ENCODE data around the gene FYN. TPM values are rescaled to one million over a fixed set of nuclear protein-coding genes. Genes with fewer than 3 reads are reported as not detected.

FYN gene
- total RNA-seq, 1 experiment from 2014 or later = 18.5 TPM

DNA sequence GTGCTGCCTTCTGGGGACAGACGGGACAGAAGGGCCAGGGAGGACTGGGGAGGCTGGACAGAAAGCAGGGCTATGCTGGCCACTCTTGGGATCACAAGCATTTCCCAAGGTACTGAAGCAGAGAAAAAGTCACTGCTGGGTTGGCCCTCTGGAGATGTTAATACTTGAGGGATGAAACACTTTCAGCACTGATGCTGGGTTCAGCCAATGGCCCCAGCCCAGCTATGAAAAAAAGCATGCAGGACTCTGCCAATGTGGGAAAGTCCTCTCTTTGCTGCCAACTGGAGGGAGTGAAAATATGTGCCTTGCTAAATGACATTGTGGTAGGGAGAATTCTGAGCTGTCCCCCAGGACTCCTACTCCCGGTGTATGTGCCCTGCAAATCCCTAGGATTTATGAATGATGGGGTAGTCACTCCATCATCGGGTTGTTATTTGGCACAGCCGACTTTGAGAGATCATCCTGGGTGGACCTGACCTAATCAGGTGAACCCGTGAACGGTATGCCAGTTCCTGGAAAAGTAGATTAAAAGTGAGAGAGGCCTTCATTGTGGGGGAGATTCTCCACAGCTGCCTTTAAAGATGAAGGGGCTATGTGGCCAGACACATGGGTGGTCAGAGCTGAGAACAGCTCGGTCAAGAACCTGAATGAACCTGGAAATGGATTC lies 147.7 kb downstream of the FYN start (continued):
- no peak for TF ChIP-seq ZBTB33 (IDR thresholded peaks at IDR 0.05; ENCODE audit: extremely low read depth, insufficient replicate concordance, low read length)
- no peak for TF ChIP-seq ELF1 (IDR thresholded peaks at IDR 0.05; ENCODE audit: borderline replicate concordance, low read depth)

DNA sequence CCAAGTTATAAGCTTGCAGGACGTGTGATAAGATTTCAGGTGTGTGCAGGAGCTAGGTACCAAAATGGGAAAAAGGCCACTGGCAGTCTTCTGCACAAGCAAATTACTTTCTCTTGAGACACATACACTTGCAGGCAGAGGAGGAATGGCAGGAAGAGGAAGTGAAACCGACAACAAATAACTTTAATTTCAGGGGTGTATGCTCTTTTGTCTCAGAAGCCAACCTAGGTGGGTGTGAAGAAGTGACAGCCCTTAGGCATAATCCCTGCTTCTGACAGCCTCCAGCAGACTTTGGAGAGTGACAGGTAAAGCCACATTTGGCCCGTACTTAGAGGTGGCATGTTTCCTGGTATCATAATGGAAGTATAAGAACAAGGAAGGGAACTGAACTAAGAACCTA lies 148.7 kb downstream of the FYN start:
- DNase-seq (ENCODE audit: low read depth, low spot score) (no peak), ATAC-seq (no peak)
- no TSS peak for BruUV-seq (replicated peaks)
- ChIA-PET POLR2A (no interaction called here), RAD21 (ENCODE audit: low non-redundant PET in 1 of 2, low total read pairs in 2 of 2, uncharacterized antibody in 2 of 2, unreplicated experiment in 2 of 2) (no interaction called here), CTCF (no interaction called here)
- intact Hi-C loops (cut with micrococcal nuclease) = no loop called here
- Histone ChIP-seq H3K4me2 (ENCODE audit: low read length) (no peak overlapping the region), H3K9me3 (ENCODE audit: control insufficient read depth in 1 of 2, insufficient read depth in 1 of 2, low read depth in 1 of 2, low read length in 2 of 2) (no peaks in the 10 kb centered on the region), H2AFZ (ENCODE audit: low read depth, low read length, poor library complexity, severe bottlenecking) (no peak overlapping the region), H4K20me1 (ENCODE audit: insufficient read depth) (no peaks in the 10 kb centered on the region), H3K79me2 (ENCODE audit: insufficient read depth, low read length) (no peaks in the 10 kb centered on the region), H3K9me2 (ENCODE audit: insufficient read depth) (no peaks in the 10 kb centered on the region), H3K9ac (ENCODE audit: low read length) (no peak overlapping the region), H3K27me3 (ENCODE audit: insufficient read depth, low read length) (no peaks in the 10 kb centered on the region), H3K4me1 (ENCODE audit: control insufficient read depth in 1 of 2, insufficient read depth in 2 of 2, low read length in 2 of 2) (no peaks in the 10 kb centered on the region), H3K36me3 (ENCODE audit: control insufficient read depth in 1 of 2, insufficient read depth in 2 of 2, low read length in 2 of 2) (no peaks in the 10 kb centered on the region), H3K4me3 (replicated peaks in 1 of 2; ENCODE audit: low read depth in 1 of 2, low read length in 2 of 2) (no peak overlapping the region), H3K27ac (ENCODE audit: low read depth, low read length) (no peak overlapping the region)
- TF ChIP-seq CTCF (IDR thresholded peaks at IDR 0.05 in 2 of 3, conservative IDR thresholded peaks at IDR 0.05 in 1 of 3; ENCODE audit: borderline replicate concordance in 1 of 3, insufficient read depth in 1 of 3, low read depth in 2 of 3, low read length in 2 of 3) (no peak), EGR1 (IDR thresholded peaks at IDR 0.05; ENCODE audit: low read depth) (no peak), EZH2 (IDR thresholded peaks at IDR 0.05) (no peak), CBX3 (IDR thresholded peaks at IDR 0.05; ENCODE audit: low read depth) (no peak), ZNF274 (IDR thresholded peaks at IDR 0.05; ENCODE audit: low read depth, low read length) (no peak), JUND (IDR thresholded peaks at IDR 0.05) (no peak), ZBTB33 (IDR thresholded peaks at IDR 0.05; ENCODE audit: extremely low read depth, insufficient replicate concordance, low read length) (no peak), RAD21 (IDR thresholded peaks at IDR 0.05; ENCODE audit: low read depth) (no peak), FOSL1 (IDR thresholded peaks at IDR 0.05; ENCODE audit: low read depth) (no peak), SIN3A (IDR thresholded peaks at IDR 0.05; ENCODE audit: low read depth) (no peak), CEBPB (IDR thresholded peaks at IDR 0.05; ENCODE audit: low read depth) (no peak), TCF7L2 (IDR thresholded peaks at IDR 0.05; ENCODE audit: borderline replicate concordance, extremely low read depth, insufficient read depth, insufficient read length) (no peak), YY1 (IDR thresholded peaks at IDR 0.05; ENCODE audit: extremely low read depth, insufficient replicate concordance, low read depth, low read length) (no peak), POLR2AphosphoS5 (IDR thresholded peaks at IDR 0.05; ENCODE audit: low read depth, low read length) (no peak), EZH2phosphoT487 (IDR thresholded peaks at IDR 0.05; ENCODE audit: borderline replicate concordance) (no peak), POLR2A (IDR thresholded peaks at IDR 0.05; ENCODE audit: borderline replicate concordance, extremely low read depth, insufficient read depth, insufficient read length) (no peak), SP1 (IDR thresholded peaks at IDR 0.05; ENCODE audit: low read depth) (no peak)
- TF ChIP-seq, protein P1, sequence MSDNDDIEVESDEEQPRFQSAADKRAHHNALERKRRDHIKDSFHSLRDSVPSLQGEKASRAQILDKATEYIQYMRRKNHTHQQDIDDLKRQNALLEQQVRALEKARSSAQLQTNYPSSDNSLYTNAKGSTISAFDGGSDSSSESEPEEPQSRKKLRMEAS (IDR thresholded peaks at IDR 0.05) = no peak
